Measurements from ENCODE around the gene KRT13. TPM values are rescaled to one million over a fixed set of nuclear protein-coding genes. Genes with fewer than 3 reads are reported as not detected.

KRT13 gene
- total and polyA plus RNA-seq, 2 donors (not counting 3 experiments of a cell fraction or from before 2014, with no cell fraction given), result not detected

- TF ChIP-seq POLR2A (IDR thresholded peaks at IDR 0.05; ENCODE audit: low read depth, low read length), result no peak
- TF ChIP-seq FOS (IDR thresholded peaks at IDR 0.05; ENCODE audit: borderline replicate concordance, insufficient read depth, low read length), result no peak
- TF ChIP-seq EZH2 (IDR thresholded peaks at IDR 0.05; ENCODE audit: borderline replicate concordance, low read depth, low read length, severe bottlenecking), result no peak
- no peak for TF ChIP-seq MYC (IDR thresholded peaks at IDR 0.05; ENCODE audit: low read depth, low read length)
- TF ChIP-seq CTCF (IDR thresholded peaks at IDR 0.05; ENCODE audit: extremely low read depth in 1 of 2, insufficient read depth in 1 of 2, low read depth in 1 of 2, low read length in 2 of 2), result no peak
- TF ChIP-seq MAX (IDR thresholded peaks at IDR 0.05; ENCODE audit: insufficient read depth, insufficient read length), result no peak
- no peak for TF ChIP-seq GATA2 (IDR thresholded peaks at IDR 0.05; ENCODE audit: insufficient read depth, insufficient read length, low read depth, low read length)
- TF ChIP-seq POLR2AphosphoS5 (IDR thresholded peaks at IDR 0.05; ENCODE audit: insufficient read depth, low read depth, low read length), result no peak
- no peak for TF ChIP-seq JUN (IDR thresholded peaks at IDR 0.05; ENCODE audit: borderline replicate concordance, insufficient read depth, insufficient read length, low read depth)
- DNase-seq (ENCODE audit: low read depth, low spot score) (no peak), FAIRE-seq (no peak)
- no peaks in the 10 kb centered on the region for H3K9me3 ChIP-seq (replicated peaks; ENCODE audit: control insufficient read depth, insufficient read depth, low read length)
- BruUV-seq (replicated peaks), result no TSS peak
- H3K9ac ChIP-seq (replicated peaks; ENCODE audit: extremely low read depth, insufficient read depth, low read length), result no peak within 1 kb of the TSS
- H3K36me3 ChIP-seq (ENCODE audit: control insufficient read depth in 2 of 2, extremely low read depth in 1 of 2, insufficient read depth in 2 of 2, low read length in 2 of 2), result no peaks in the 10 kb centered on the region
- no peaks in the 10 kb centered on the region for H3K79me2 ChIP-seq (ENCODE audit: control insufficient read depth, insufficient read depth, low read length)
- dilution Hi-C loops (cut with MboI; ENCODE audit: extremely low pct_ligation_motif_present, low sequenced_read_pairs), result no loop called here
- H3K27me3 ChIP-seq (ENCODE audit: control insufficient read depth in 2 of 2, insufficient read depth in 2 of 2, low read length in 2 of 2), result no peaks in the 10 kb centered on the region
- H3K4me3 ChIP-seq (replicated peaks in 1 of 3; ENCODE audit: insufficient read depth in 1 of 3, low read depth in 1 of 3, low read length in 3 of 3), result no peak within 1 kb of the TSS
- CTCF ChIA-PET, result interaction anchor here (22.3 kb wide), 1 partner anchor 70 kb away, joined by 350 read pairs; no protein-coding TSS in a partner anchor
- no peaks in the 10 kb centered on the region for H4K20me1 ChIP-seq (replicated peaks; ENCODE audit: control insufficient read depth, extremely low read depth, insufficient read depth, low read length)
- POLR2A ChIA-PET, result no interaction called here
- no peak within 1 kb of the TSS for H3K4me2 ChIP-seq (ENCODE audit: insufficient read depth, low read length)
- H3K27ac ChIP-seq (ENCODE audit: insufficient read depth, low read depth, low read length), result no peak within 1 kb of the TSS
- H3K4me1 ChIP-seq (ENCODE audit: control insufficient read depth, extremely low read depth, insufficient read depth, low read length), result no peaks in the 10 kb centered on the region
- intact Hi-C loops (cut with micrococcal nuclease), result no loop called here
- no peak within 1 kb of the TSS for H2AFZ ChIP-seq (ENCODE audit: low read depth, low read length)
- no peaks in the 10 kb centered on the region for H3K9me1 ChIP-seq (replicated peaks; ENCODE audit: control insufficient read depth, extremely low read depth, insufficient read depth, low read length)
Observed at GRCh38 chr17:41481036-41481435, 24.4 kb downstream of the KRT13 start, which contains the start of gene KRT35. KRT35 (minus strand) TSS chr17:41481151; CDS start chr17:41481097, 54 bp downstream.
